ENCODE data around the gene AHNAK.

GRCh38 chr11:62499944-62500649, 46.5 kb downstream of the AHNAK start:
- TF ChIP-seq POLR2A (IDR thresholded peaks at IDR 0.05): no peak
- TF ChIP-seq, protein P1, sequence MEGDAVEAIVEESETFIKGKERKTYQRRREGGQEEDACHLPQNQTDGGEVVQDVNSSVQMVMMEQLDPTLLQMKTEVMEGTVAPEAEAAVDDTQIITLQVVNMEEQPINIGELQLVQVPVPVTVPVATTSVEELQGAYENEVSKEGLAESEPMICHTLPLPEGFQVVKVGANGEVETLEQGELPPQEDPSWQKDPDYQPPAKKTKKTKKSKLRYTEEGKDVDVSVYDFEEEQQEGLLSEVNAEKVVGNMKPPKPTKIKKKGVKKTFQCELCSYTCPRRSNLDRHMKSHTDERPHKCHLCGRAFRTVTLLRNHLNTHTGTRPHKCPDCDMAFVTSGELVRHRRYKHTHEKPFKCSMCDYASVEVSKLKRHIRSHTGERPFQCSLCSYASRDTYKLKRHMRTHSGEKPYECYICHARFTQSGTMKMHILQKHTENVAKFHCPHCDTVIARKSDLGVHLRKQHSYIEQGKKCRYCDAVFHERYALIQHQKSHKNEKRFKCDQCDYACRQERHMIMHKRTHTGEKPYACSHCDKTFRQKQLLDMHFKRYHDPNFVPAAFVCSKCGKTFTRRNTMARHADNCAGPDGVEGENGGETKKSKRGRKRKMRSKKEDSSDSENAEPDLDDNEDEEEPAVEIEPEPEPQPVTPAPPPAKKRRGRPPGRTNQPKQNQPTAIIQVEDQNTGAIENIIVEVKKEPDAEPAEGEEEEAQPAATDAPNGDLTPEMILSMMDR (IDR thresholded peaks at IDR 0.05): no peak
- no peak for TF ChIP-seq EP300 (IDR thresholded peaks at IDR 0.05)
- no peak for TF ChIP-seq POLR2AphosphoS5 (IDR thresholded peaks at IDR 0.05)

All from gastroesophageal sphincter (tissue), 3 donors.